ENCODE measurements around the gene NOB1. TPM values are rescaled to one million over a fixed set of nuclear protein-coding genes. Genes with fewer than 3 reads are reported as not detected.
A peak's percentile ranks its signal among the peaks of the same experiment; 100 is the strongest.

Gene NOB1
- total RNA-seq, 1 experiment from 2014 or later: 23.5 TPM

DNA sequence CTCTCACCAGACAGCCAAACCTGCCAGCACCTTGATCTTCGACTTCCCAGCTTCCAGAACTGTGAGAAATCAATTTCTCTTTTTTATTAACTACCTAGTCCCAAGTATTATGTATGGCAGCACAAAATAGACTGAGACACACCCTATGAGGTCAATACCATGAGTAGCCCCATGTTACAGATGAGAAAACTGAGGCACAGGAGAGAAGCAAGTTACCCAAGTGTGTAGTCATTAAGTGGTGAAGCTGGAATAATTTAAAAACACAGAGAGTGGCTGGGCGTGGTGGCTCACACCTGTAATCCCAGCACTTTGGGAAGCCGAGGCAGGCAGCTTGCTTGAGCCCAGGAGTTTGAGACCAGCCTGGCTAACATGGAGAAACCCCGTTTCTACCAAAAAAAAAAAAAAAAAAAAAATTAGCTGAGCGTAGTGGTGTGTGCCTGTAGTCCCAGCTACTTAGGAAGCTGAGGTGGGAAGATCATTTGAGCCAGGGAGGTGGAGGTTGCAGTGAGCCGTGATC, 33.2 kb downstream of the NOB1 start:
- DNase-seq (ENCODE audit: low read depth): no peak

GRCh38 chr16:69720822-69721430, 33.8 kb downstream of the NOB1 start:
- no peak for DNase-seq (ENCODE audit: low read depth)

DNA sequence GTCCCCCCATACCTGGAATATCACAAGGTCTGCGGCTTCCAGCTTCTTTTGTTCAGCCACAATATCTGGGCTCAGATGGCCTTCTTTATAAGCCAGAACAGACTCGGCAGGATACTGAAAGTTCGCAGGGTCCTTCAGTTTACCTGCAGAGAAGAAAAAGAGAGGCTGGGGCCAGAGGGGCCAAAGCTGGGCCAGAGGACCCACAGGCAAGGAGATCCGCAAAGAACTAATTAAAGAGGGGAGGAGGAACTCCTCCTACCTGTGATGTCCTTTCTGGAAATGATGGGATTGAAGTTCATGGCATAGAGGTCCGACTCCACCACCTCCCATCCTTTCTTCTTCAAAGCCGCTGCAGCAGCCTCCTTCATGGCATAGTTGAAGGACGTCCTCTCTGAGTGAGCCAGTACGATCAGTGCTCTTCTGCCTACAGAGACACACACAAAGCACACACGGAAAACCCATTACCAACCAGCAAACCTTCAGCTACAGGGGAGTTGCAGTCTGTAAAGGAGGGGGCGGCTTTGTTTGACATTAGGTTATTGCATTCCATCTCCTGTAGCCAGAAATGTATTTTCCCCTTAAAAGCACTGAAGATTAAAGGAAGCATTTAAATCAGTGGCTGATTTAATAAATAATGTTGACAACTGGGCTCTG, 36.5 kb downstream of the NOB1 start:
- DNase-seq (ENCODE audit: low read depth): no peak

DNA sequence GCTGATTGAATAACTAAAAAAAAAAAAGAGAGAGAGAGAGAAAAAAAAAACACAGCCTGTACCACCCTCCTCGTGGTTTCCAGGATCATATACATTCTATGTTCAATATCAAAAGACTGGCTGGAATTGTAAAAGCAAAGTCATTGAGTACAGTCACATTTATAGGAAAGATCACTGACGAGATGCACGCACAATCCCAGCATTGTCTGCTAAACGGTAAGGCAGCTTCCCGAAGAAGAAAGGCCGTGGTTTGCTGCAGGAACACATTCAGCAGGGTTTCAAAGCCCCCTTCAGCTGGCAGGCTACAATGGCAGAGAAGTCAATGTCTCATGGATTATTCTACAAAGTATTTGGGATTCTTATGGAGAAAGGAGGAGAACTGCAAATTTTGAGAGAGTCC, 37.7 kb downstream of the NOB1 start:
- DNase-seq (ENCODE audit: low read depth): no peak

DNA sequence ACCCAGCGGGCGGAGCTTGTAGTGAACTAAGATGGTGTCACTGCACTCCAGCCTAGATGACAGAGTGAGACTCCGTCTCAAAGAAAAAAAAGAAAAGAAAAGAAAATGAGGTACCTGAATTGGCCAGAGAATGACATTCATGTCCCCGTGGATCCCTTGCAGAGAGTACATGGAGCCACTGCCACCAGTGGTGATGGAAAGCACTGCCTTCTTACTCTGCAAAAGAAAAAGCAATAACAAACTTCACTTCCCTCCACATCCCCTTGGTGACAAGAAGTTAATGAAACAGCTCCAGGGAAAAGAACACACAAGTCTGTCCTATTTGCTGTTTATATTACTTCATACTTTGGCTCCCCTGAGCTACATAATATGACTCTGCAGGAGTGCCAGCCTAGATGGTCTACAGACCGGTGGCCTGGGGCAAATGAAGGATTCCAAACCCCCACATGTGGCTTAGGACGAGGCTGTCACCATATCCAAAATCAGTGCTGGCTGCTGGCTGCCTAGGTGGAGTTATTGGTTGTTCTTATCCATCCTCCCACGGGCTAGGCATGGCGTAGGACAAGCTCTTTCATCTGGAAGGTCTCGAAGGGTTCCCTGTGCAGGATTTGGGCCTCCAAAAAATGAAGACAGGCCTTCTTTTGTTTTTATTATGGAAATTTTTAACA, 41.7 kb downstream of the NOB1 start:
- DNase-seq (ENCODE audit: low read depth): no peak

GRCh38 chr16:69712277-69712676, 42.4 kb downstream of the NOB1 start:
- DNase-seq (ENCODE audit: low read depth): no peak

GRCh38 chr16:69711115-69711740, 43.5 kb downstream of the NOB1 start:
- peak; percentile 79 for DNase-seq (ENCODE audit: low read depth)

DNA sequence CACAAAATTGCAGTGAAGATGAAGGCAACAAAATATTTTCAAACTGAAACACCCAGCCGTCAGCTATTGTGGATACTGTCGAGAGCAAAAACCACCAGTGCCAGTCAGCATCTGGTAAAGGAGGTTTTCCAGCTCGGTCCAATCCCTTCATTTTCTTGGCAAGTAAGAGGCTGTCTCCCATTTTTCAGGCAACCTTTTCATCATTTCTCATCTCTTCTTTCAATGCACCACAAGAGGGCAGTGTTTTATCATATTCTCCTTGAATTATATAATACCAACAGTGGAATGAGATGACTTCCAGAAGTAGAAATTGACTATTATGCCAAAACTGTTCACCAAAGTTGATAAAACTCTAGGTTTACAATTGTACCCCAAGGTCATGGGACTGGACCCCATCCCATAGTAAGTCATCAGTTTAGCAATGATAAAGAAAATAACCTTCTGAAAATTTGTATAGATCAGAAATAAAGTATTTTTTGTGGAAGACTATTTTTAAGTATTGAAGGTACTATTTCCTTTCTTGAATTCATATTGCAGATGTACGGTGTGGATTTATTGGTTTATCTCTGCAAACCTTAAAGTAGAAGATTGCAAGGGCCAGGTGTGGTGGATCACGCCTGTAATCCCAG, 45.2 kb downstream of the NOB1 start:
- DNase-seq (ENCODE audit: low read depth): peak; percentile 79

DNA sequence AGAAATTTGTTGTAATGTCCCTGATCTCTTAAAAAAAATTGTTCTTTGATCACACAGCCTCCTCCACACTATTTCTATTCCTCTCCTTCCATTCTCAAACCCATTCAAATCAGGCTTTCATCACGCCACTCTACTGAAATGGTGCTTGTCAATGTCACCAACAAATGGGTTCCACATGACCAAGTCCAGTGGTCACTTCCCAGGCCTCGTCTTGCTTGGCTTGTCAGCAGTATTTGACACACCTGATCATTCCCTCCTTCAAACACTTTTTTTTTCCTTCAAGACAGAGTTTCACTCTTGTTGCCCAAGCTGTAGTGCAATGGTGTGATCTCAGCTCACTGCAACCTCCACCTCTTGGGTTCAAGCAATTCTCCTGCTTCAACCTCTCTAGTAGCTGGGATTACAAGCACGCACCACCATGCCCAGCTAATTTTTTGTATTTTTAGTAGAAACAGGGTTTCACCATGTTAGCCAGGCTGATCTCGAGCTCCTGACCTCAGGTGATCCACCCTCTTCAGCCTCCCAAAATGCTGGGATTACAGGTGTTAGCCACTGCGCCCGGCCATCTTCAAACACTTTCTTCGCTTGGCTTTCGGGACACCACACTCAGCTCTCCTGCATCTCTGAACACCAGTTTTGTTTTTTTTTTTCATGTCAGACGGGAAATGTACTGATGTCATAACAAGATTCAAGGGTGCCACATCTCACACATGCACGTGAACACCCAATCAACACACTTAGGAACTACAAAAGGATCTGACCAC, 46.6 kb downstream of the NOB1 start:
- no peak for DNase-seq (ENCODE audit: low read depth)

GRCh38 chr16:69706975-69707340, 47.8 kb downstream of the NOB1 start:
- no peak for DNase-seq (ENCODE audit: low read depth)

GRCh38 chr16:69706256-69706974, 48.3 kb downstream of the NOB1 start:
- no peak for DNase-seq (ENCODE audit: low read depth)

DNA sequence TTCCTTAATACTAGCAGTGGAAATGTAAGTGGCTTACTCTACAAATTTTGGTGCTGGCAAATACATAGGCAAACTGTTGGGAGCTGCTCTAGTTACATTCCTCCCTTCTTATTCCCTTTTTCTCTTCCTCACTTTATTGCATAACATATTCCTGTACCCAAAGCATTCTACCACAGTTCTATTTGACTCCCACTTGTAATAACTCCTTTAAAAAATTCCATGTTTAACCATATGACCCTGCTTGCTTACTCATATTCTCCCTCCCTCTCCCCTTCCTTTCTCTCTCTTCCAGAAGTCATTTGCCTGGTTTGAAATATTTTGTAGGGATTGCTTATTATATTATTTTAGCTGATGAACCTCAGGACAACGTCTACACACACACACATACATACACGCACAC, 51.1 kb downstream of the NOB1 start:
- DNase-seq (ENCODE audit: low read depth): no peak

GRCh38 chr16:69701866-69702265, 52.9 kb downstream of the NOB1 start:
- no peak for DNase-seq (ENCODE audit: low read depth)

GRCh38 chr16:69701452-69701851, 53.3 kb downstream of the NOB1 start:
- DNase-seq (ENCODE audit: low read depth): no peak

DNA sequence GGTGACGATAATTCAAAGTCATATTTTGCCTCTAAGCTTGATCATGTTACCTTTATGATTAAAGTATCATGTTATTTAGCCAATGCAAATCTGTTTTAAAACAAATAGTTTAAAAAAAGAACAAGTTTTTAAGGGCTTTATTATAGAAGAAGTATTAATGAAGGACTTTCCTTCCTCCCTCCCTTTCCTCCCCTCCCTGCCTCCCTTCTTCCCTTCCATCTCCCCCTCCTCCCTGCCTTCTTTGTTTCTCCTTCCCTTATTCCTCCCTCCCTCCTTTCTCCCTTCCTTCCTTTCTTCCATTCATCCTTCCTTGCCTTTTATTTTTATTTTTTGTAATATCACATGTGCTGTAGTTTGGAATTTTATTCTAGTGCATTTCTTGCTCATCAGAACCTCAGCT, 54.8 kb downstream of the NOB1 start:
- DNase-seq (ENCODE audit: low read depth): no peak

- no peak for DNase-seq (ENCODE audit: low read depth)
Observed at GRCh38 chr16:69698404-69698803, 56.3 kb downstream of the NOB1 start.

GRCh38 chr16:69693916-69694315, 60.8 kb downstream of the NOB1 start:
- DNase-seq (ENCODE audit: low read depth): no peak

- no peak for DNase-seq (ENCODE audit: low read depth)
Observed at GRCh38 chr16:69691980-69692911, 62.5 kb downstream of the NOB1 start.
